H1 (cell line): ENCODE measurements around the gene KRT3. TPM values are rescaled to one million over a fixed set of nuclear protein-coding genes. Genes with fewer than 3 reads are reported as not detected.

Experiments used
- CTCF ChIA-PET: fragments of 300-600 bp; sonication (Branson Sonifier 250); formaldehyde crosslinking; loops from one replicate; lab custom pipeline; 2021; ENCODE audit not compliant: partially characterized antibody; lab: Charles Lee
- POLR2A ChIA-PET: fragments of 300-600 bp; sonication (Branson Sonifier 250); formaldehyde crosslinking; loops from one replicate; lab custom pipeline; 2021; ENCODE audit warnings: inconsistent platforms; ENCODE audit not compliant: partially characterized antibody; lab: Charles Lee
- DNase-seq, 2 experiments: peaks; one replicate each; pipeline versions ENCODE4 v3.0.0 to v3.0.0-alpha.2; 2010 to 2022; ENCODE audit warnings: low spot score in 2 of 2, low read depth in 1 of 2, mixed read lengths in 1 of 2
- FAIRE-seq: peaks from 2 replicates; lab custom pipeline; 2011; peaks lifted over from hg19 to GRCh38; lab: Jason Lieb, UNC
- H2AFZ ChIP-seq: 2 replicates; pipeline ENCODE4 v1.8.1; 2012; ENCODE audit warnings: low read length, inconsistent platforms
- H2AK5ac ChIP-seq: 2 replicates; pipeline ENCODE4 v1.6.1; 2013; ENCODE audit warnings: low read depth, low read length
- H2BK120ac ChIP-seq: replicated peaks from 2 replicates; pipeline ENCODE3; 2013; ENCODE audit warnings: low read depth, low read length, inconsistent platforms
- H2BK12ac ChIP-seq: 2 replicates; pipeline ENCODE4 v1.6.1; 2013; ENCODE audit warnings: low read depth, low read length
- H2BK15ac ChIP-seq: 2 replicates; pipeline ENCODE4 v1.6.1; 2013; ENCODE audit warnings: low read length
- H2BK20ac ChIP-seq: 2 replicates; pipeline ENCODE4 v1.6.1; 2013; ENCODE audit warnings: low read length
- H2BK5ac ChIP-seq: 2 replicates; pipeline ENCODE4 v1.6.1; 2013; ENCODE audit warnings: low read depth, low read length
- H3K14ac ChIP-seq: 2 replicates; pipeline ENCODE4 v1.6.1; 2013; ENCODE audit warnings: inconsistent platforms; ENCODE audit not compliant: insufficient read length
- H3K18ac ChIP-seq: 2 replicates; pipeline ENCODE4 v1.6.1; 2013; ENCODE audit warnings: low read length; ENCODE audit errors: extremely low read depth
- H3K23ac ChIP-seq: 2 replicates; pipeline ENCODE4 v1.6.1; 2013; ENCODE audit warnings: inconsistent platforms; ENCODE audit not compliant: insufficient read length
- H3K23me2 ChIP-seq: 2 replicates; pipeline ENCODE4 v1.6.1; 2013; ENCODE audit warnings: low read depth, low read length
- H3K27ac ChIP-seq: 2 replicates; pipeline ENCODE4 v1.6.1; 2011; ENCODE audit warnings: low read depth, low read length, inconsistent platforms
- H3K27me3 ChIP-seq, 4 experiments: replicated peaks in 1 of 4; 1 replicate in 1 of 4; 2 replicates in 3 of 4; pipeline versions ENCODE4 v1.6.1 to v1.8.1; 2011 to 2013; ENCODE audit warnings: low read length in 3 of 4, mild to moderate bottlenecking in 3 of 4, inconsistent platforms in 2 of 4, mixed read lengths in 2 of 4, moderate library complexity in 1 of 4; ENCODE audit not compliant: control insufficient read depth in 3 of 4, insufficient read depth in 3 of 4; ENCODE audit errors: extremely low read depth in 1 of 4
- H3K36me3 ChIP-seq, 4 experiments: 2 replicates each; pipeline versions ENCODE4 v1.6.1 to v1.8.1; 2011 to 2013; ENCODE audit warnings: mild to moderate bottlenecking in 4 of 4, low read length in 3 of 4, moderate library complexity in 2 of 4, control low read depth in 1 of 4, inconsistent platforms in 1 of 4; ENCODE audit not compliant: insufficient read depth in 4 of 4, control insufficient read depth in 2 of 4
- H3K4ac ChIP-seq: replicated peaks from 2 replicates; pipeline ENCODE3; 2013; ENCODE audit warnings: low read length, low read depth, mixed read lengths, inconsistent platforms; ENCODE audit not compliant: insufficient read length
- H3K4me1 ChIP-seq, 4 experiments: replicated peaks in 1 of 4; 1 replicate in 1 of 4; 2 replicates in 3 of 4; pipeline versions ENCODE4 v1.6.1 to v1.8.1; 2011 to 2013; ENCODE audit warnings: low read length in 3 of 4, inconsistent platforms in 2 of 4, mixed read lengths in 1 of 4; ENCODE audit not compliant: insufficient read depth in 4 of 4, control insufficient read depth in 3 of 4
- H3K4me2 ChIP-seq, 2 experiments: 2 replicates each; pipeline versions ENCODE4 v1.6.1 to v1.8.1; 2011 to 2013; ENCODE audit warnings: low read depth in 2 of 2, low read length in 2 of 2, control low read depth in 1 of 2, inconsistent platforms in 1 of 2, mild to moderate bottlenecking in 1 of 2; ENCODE audit not compliant: insufficient read depth in 1 of 2
- H3K4me3 ChIP-seq, 4 experiments: fragments of 200-600, 300-600 bp in 1 of 4; sonication (generic), shearing (Covaris generic), sonication (Bioruptor Twin) in 1 of 4; 2 replicates each; pipeline versions ENCODE4 v1.5.1 to v1.8.1; 2011 to 2016; ENCODE audit warnings: low read length in 4 of 4, low read depth in 3 of 4, control low read depth in 2 of 4, inconsistent platforms in 2 of 4, mild to moderate bottlenecking in 2 of 4, mixed read lengths in 1 of 4, moderate library complexity in 1 of 4; ENCODE audit not compliant: insufficient read depth in 2 of 4; ENCODE audit errors: extremely low read depth in 1 of 4
- H3K56ac ChIP-seq: replicated peaks from 2 replicates; pipeline ENCODE3; 2013; ENCODE audit warnings: low read depth, mild to moderate bottlenecking, mixed read lengths, low read length, inconsistent platforms; ENCODE audit not compliant: insufficient read length
- H3K79me1 ChIP-seq: 2 replicates; pipeline ENCODE4 v1.6.1; 2013; ENCODE audit warnings: low read depth, low read length, control low read depth
- H3K79me2 ChIP-seq, 2 experiments: 2 replicates each; pipeline versions ENCODE4 v1.6.1 to v1.8.1; 2012 to 2013; ENCODE audit warnings: low read length in 2 of 2, mild to moderate bottlenecking in 2 of 2, inconsistent platforms in 1 of 2; ENCODE audit not compliant: insufficient read depth in 2 of 2, control insufficient read depth in 1 of 2
- H3K9ac ChIP-seq, 4 experiments: replicated peaks in 1 of 4; 1 replicate in 1 of 4; 2 replicates in 3 of 4; pipeline versions ENCODE4 v1.6.1 to v1.8.1; 2011 to 2013; ENCODE audit warnings: low read depth in 3 of 4, low read length in 3 of 4, control low read depth in 2 of 4, mild to moderate bottlenecking in 2 of 4, moderate library complexity in 2 of 4, inconsistent platforms in 1 of 4; ENCODE audit errors: extremely low read depth in 1 of 4
- H3K9me3 ChIP-seq, 2 experiments: 2 replicates each; pipeline versions ENCODE4 v1.6.1 to v1.8.1; 2012 to 2013; ENCODE audit warnings: mild to moderate bottlenecking in 2 of 2, moderate library complexity in 2 of 2, control low read depth in 1 of 2, inconsistent platforms in 1 of 2, low read depth in 1 of 2, low read length in 1 of 2, mixed read lengths in 1 of 2; ENCODE audit not compliant: insufficient read depth in 2 of 2
- H4K20me1 ChIP-seq, 2 experiments: replicated peaks in 1 of 2; 2 replicates each; pipeline versions ENCODE3 to v1.8.1; 2011 to 2013; ENCODE audit warnings: inconsistent platforms in 2 of 2, low read length in 2 of 2, mild to moderate bottlenecking in 1 of 2; ENCODE audit not compliant: insufficient read depth in 2 of 2, control insufficient read depth in 1 of 2
- H4K5ac ChIP-seq: 2 replicates; pipeline ENCODE4 v1.6.1; 2013; ENCODE audit warnings: low read length, low read depth, mixed read lengths, inconsistent platforms; ENCODE audit not compliant: insufficient read length
- H4K8ac ChIP-seq: 2 replicates; pipeline ENCODE4 v1.8.0; 2013; ENCODE audit warnings: mild to moderate bottlenecking, moderate library complexity, low read length, inconsistent platforms; ENCODE audit not compliant: insufficient read depth; ENCODE audit errors: extremely low read depth
- H4K91ac ChIP-seq: replicated peaks from 2 replicates; pipeline ENCODE3; 2013; ENCODE audit warnings: low read length, mixed read lengths, inconsistent platforms; ENCODE audit not compliant: insufficient read length
- ATF2 ChIP-seq: IDR thresholded peaks from 2 replicates; pipeline ENCODE4 v1.6.1; 2012; ENCODE audit warnings: low read length, inconsistent platforms
- BACH1 ChIP-seq: IDR thresholded peaks from 2 replicates; pipeline ENCODE4 v1.6.1; 2012; ENCODE audit warnings: low read length, improper control_type of control experiment
- EP300 ChIP-seq, 2 experiments: IDR thresholded peaks; 1 replicate in 1 of 2; 2 replicates in 1 of 2; pipeline ENCODE4 v1.6.1; 2011 to 2012; ENCODE audit warnings: low read depth in 2 of 2, low read length in 2 of 2, mild to moderate bottlenecking in 2 of 2, borderline replicate concordance in 1 of 2, inconsistent platforms in 1 of 2, moderate library complexity in 1 of 2
- HDAC6 ChIP-seq: IDR thresholded peaks from one replicate; pipeline ENCODE4 v1.7.1; 2012; ENCODE audit warnings: low read depth, mild to moderate bottlenecking, inconsistent platforms, low read length, moderate library complexity
- KDM1A ChIP-seq: fragments of 200-600, 300-600 bp; sonication (generic); IDR thresholded peaks from 2 replicates; pipeline ENCODE4 v1.7.1; 2016; ENCODE audit warnings: mild to moderate bottlenecking, low read length, borderline replicate concordance
- KDM5A ChIP-seq: fragments of 200-600 bp; IDR thresholded peaks from 2 replicates; pipeline ENCODE4 v1.7.1; 2012; ENCODE audit warnings: mild to moderate bottlenecking, low read length, inconsistent platforms, mixed read lengths
- MAFK ChIP-seq: IDR thresholded peaks from 2 replicates; pipeline ENCODE4 v1.6.1; 2012; ENCODE audit warnings: low read depth, mild to moderate bottlenecking, improper control_type of control experiment, low read length
- NRF1 ChIP-seq: IDR thresholded peaks from 2 replicates; pipeline ENCODE4 v1.6.1; 2011; ENCODE audit warnings: mild to moderate bottlenecking, low read depth, low read length, improper control_type of control experiment
- PHF8 ChIP-seq: fragments of 200-600 bp; sonication (generic); conservative IDR thresholded peaks from 2 replicates; pipeline ENCODE4 v1.7.1; 2012; ENCODE audit warnings: low read depth, mild to moderate bottlenecking, inconsistent platforms, low read length, moderate library complexity
- RXRA ChIP-seq: IDR thresholded peaks from 2 replicates; pipeline ENCODE4 v1.6.1; 2011; ENCODE audit warnings: low read depth, mild to moderate bottlenecking, low read length, moderate library complexity; ENCODE audit not compliant: insufficient read depth
- SAP30 ChIP-seq: fragments of 300-600 bp; sonication (generic); IDR thresholded peaks from 2 replicates; pipeline ENCODE4 v1.7.1; 2012; ENCODE audit warnings: low read length, moderate library complexity, mild to moderate bottlenecking, inconsistent platforms; ENCODE audit not compliant: insufficient read depth, insufficient replicate concordance
- YY1 ChIP-seq: IDR thresholded peaks from 2 replicates; pipeline ENCODE4 v1.6.1; 2011; ENCODE audit warnings: low read depth, mild to moderate bottlenecking, low read length
- WGBS, 2 experiments: shearing (Covaris generic) in 1 of 2; methylation state at CpG; one replicate each; pipeline versions ENCODE4 v1.1.6 to v1.1.7; 2013 to 2015; ENCODE audit warnings: low lambda C conversion rate in 2 of 2, mixed read lengths in 2 of 2, inconsistent platforms in 1 of 2, low coverage in 1 of 2, missing lambda C conversion rate in 1 of 2; ENCODE audit not compliant: insufficient replicate concordance in 2 of 2, insufficient coverage in 1 of 2, insufficient read length in 1 of 2; ENCODE audit errors: extremely low coverage in 1 of 2, missing lambda C conversion rate in 1 of 2; 5-methylcytosine and 5-hydroxymethylcytosine counted together
- polyA plus RNA-seq, 7 experiments: library from polyadenylated mRNA; depleted of rRNA in 3 of 7; stranded (reverse) in 5 of 7; unstranded in 2 of 7; fragments of >200 nt in 5 of 7; fragments of 200-250 nt in 2 of 7; gene quantifications; 1 replicate in 5 of 7; 2 replicates in 1 of 7; 4 replicates in 1 of 7; pipeline versions ENCODE4 v1.2.1 to v1.2.3, GENCODE V29; 2011 to 2013; ENCODE audit warnings: missing spikeins in 2 of 7, mixed read lengths in 2 of 7
- total RNA-seq: library from RNA; stranded (reverse); fragmentation: NEBNext Ultra II Directional; extraction: Animal tissue kit (Norgen Biotek cat#: 25700); gene quantifications from 2 replicates; pipeline ENCODE4 v1.2.1, GENCODE V29; 2021

The KRT3 gene
- total and polyA plus RNA-seq, 2 of the 8 experiments (the other 6 are each of a cell fraction or from before 2014, with no cell fraction given): not detected

GRCh38 chr12:52772188-52772587 lies 23.7 kb downstream of the KRT3 start:
- DNase-seq: no peak
- Histone ChIP-seq H4K91ac (no peak overlapping the region), H4K5ac (no peak overlapping the region), H3K36me3 (no peaks in the 10 kb centered on the region), H4K8ac (no peak overlapping the region), H3K4me3 (no peak overlapping the region), H3K79me2 (no peaks in the 10 kb centered on the region), H2AK5ac (no peak overlapping the region), H3K4ac (no peak overlapping the region), H3K27ac (no peak overlapping the region), H3K9me3 (no peaks in the 10 kb centered on the region), H2BK15ac (no peak overlapping the region), H3K4me2 (no peak overlapping the region), H3K4me1 (no peaks in the 10 kb centered on the region), H3K56ac (no peak overlapping the region), H3K18ac (no peak overlapping the region), H3K23me2 (no peaks in the 10 kb centered on the region), H2BK20ac (no peak overlapping the region), H2BK5ac (no peak overlapping the region), H2BK12ac (no peak overlapping the region), H3K23ac (no peak overlapping the region), H2AFZ (no peak overlapping the region), H2BK120ac (no peak overlapping the region), H3K14ac (no peak overlapping the region), H3K79me1 (no peaks in the 10 kb centered on the region), H4K20me1 (no peaks in the 10 kb centered on the region), H3K9ac (no peak overlapping the region), H3K27me3 (0 out of 7 replicates have a peak, but pooled peaks cover 0 to 2% (median 0%) of the 10 kb centered on the region in 4 experiments)
- CTCF ChIA-PET: interaction anchor here (0.7 to 0.9 kb wide), 2 partner anchors 17 to 102 kb away, joined by 3 read pairs; no protein-coding TSS in a partner anchor
- 95% methylated on average over 4 of the region's 4 CpGs; no CpG with 5 or more reads in 1 of the 2 experiments for WGBS, 2 experiments
- POLR2A ChIA-PET: no interaction called here
- no peak for FAIRE-seq
- TF ChIP-seq ATF2: no peak
- no peak for TF ChIP-seq MAFK
- no peak for TF ChIP-seq RXRA
- no peak for TF ChIP-seq SAP30
- TF ChIP-seq YY1: no peak
- TF ChIP-seq NRF1: no peak
- TF ChIP-seq BACH1: no peak
- no peak for TF ChIP-seq EP300 (IDR thresholded peaks at IDR 0.05; ENCODE audit: borderline replicate concordance in 1 of 2, low read depth in 2 of 2, low read length in 2 of 2)
- no peak for TF ChIP-seq KDM1A
- TF ChIP-seq PHF8: no peak
- no peak for TF ChIP-seq HDAC6
- no peak for TF ChIP-seq KDM5A
